HepG2 (cell line): ENCODE data around the gene ARHGEF40. TPM values are rescaled to one million over a fixed set of nuclear protein-coding genes. Genes with fewer than 3 reads are reported as not detected.

ENCODE experiments used
- ARNT ChIP-seq: fragments of 450-650 bp; IDR thresholded peaks from 2 replicates; pipeline ENCODE4 v1.6.1; 2017
- CHCHD3 ChIP-seq: sonication (generic); formaldehyde crosslinking; IDR thresholded peaks from 2 replicates; pipeline ENCODE4 v1.8.0; 2022; ENCODE audit warnings: mild to moderate bottlenecking, missing genetic modification reagents, moderate library complexity
- ERF ChIP-seq: IDR thresholded peaks from 2 replicates; pipeline ENCODE4 v1.6.1; 2018; ENCODE audit warnings: missing biosample characterization, missing genetic modification reagents
- FOXJ3 ChIP-seq: sonication (generic); formaldehyde crosslinking; IDR thresholded peaks from 2 replicates; pipeline ENCODE4 v1.4.0; 2020; ENCODE audit warnings: missing genetic modification reagents, mild to moderate bottlenecking, borderline replicate concordance
- HES4 ChIP-seq: sonication (generic); formaldehyde crosslinking; IDR thresholded peaks from 2 replicates; pipeline ENCODE4 v1.9.0; 2021; ENCODE audit warnings: mild to moderate bottlenecking, missing genetic modification reagents, borderline replicate concordance
- ISX ChIP-seq: sonication (generic); formaldehyde crosslinking; conservative IDR thresholded peaks from 2 replicates; pipeline ENCODE4 v1.5.0; 2020; ENCODE audit warnings: missing genetic modification reagents
- POLR2AphosphoS2 ChIP-seq: IDR thresholded peaks from 2 replicates; pipeline ENCODE4 v1.6.1; 2011; ENCODE audit warnings: low read depth, low read length, improper control_type of control experiment
- RARG ChIP-seq: sonication (generic); formaldehyde crosslinking; IDR thresholded peaks from 2 replicates; pipeline ENCODE4 v1.4.0; 2020; ENCODE audit warnings: low read depth, mild to moderate bottlenecking, missing genetic modification reagents
- RNF219 ChIP-seq: sonication (generic); formaldehyde crosslinking; IDR thresholded peaks from 2 replicates; pipeline ENCODE4 v1.5.0; 2020; ENCODE audit warnings: mild to moderate bottlenecking, missing genetic modification reagents
- RXRA ChIP-seq: sonication (generic); formaldehyde crosslinking; IDR thresholded peaks from 2 replicates; pipeline ENCODE4 v1.5.1; 2020; ENCODE audit warnings: missing genetic modification reagents
- SATB2 ChIP-seq: sonication (generic); formaldehyde crosslinking; IDR thresholded peaks from 2 replicates; pipeline ENCODE4 v1.5.0; 2020; ENCODE audit warnings: missing genetic modification reagents
- SMARCE1 ChIP-seq: fragments of 450-650 bp; IDR thresholded peaks from 2 replicates; pipeline ENCODE4 v1.6.1; 2017; ENCODE audit warnings: borderline replicate concordance
- SRSF9 ChIP-seq: fragments of 200-400 bp; formaldehyde crosslinking; IDR thresholded peaks from 2 replicates; pipeline ENCODE4 v1.6.1; 2018; ENCODE audit warnings: borderline replicate concordance, mild to moderate bottlenecking, low read depth, low read length; ENCODE audit not compliant: insufficient read depth, poor library complexity, severe bottlenecking
- TFDP2 ChIP-seq: sonication (generic); formaldehyde crosslinking; IDR thresholded peaks from 2 replicates; pipeline ENCODE4 v1.4.0; 2020; ENCODE audit warnings: missing genetic modification reagents
- ZFY ChIP-seq: sonication (generic); formaldehyde crosslinking; IDR thresholded peaks from 2 replicates; pipeline ENCODE4 v1.4.0; 2020; ENCODE audit warnings: missing genetic modification reagents
- ZKSCAN8 ChIP-seq: IDR thresholded peaks from 2 replicates; pipeline ENCODE4 v1.6.1; 2016; ENCODE audit warnings: borderline replicate concordance, missing genetic modification reagents, missing compliant biosample characterization
- ZNF275 ChIP-seq: sonication (generic); formaldehyde crosslinking; IDR thresholded peaks from 2 replicates; pipeline ENCODE4 v1.8.0; 2022; ENCODE audit warnings: missing genetic modification reagents, mild to moderate bottlenecking, inconsistent platforms, borderline replicate concordance
- ZNF580 ChIP-seq: IDR thresholded peaks from 2 replicates; pipeline ENCODE4 v1.6.1; 2016; ENCODE audit warnings: low read depth, borderline replicate concordance
- ZNF678 ChIP-seq: sonication (generic); formaldehyde crosslinking; IDR thresholded peaks from 2 replicates; pipeline ENCODE4 v1.4.0; 2020; ENCODE audit warnings: mild to moderate bottlenecking, missing genetic modification reagents
- ZNF790 ChIP-seq: sonication (generic); formaldehyde crosslinking; IDR thresholded peaks from 2 replicates; pipeline ENCODE4 v1.8.0; 2022; ENCODE audit warnings: missing genetic modification reagents, mild to moderate bottlenecking, borderline replicate concordance
- ZZZ3 ChIP-seq: sonication (generic); formaldehyde crosslinking; IDR thresholded peaks from 2 replicates; pipeline ENCODE4 v1.4.0; 2020; ENCODE audit warnings: missing genetic modification reagents, mild to moderate bottlenecking, borderline replicate concordance
- polyA plus RNA-seq, 8 experiments: library from polyadenylated mRNA; depleted of rRNA in 3 of 8; stranded (reverse) in 7 of 8; unstranded in 1 of 8; fragments of >200 nt; fragmentation: Illumina TruSeq in 4 of 8; extraction: Trizol in 4 of 8; gene quantifications; 2 replicates each; pipeline versions ENCODE4 v1.2.1 to v1.2.3, GENCODE V29; 2011 to 2016; ENCODE audit warnings: low read depth in 4 of 8, missing spikeins in 1 of 8, mixed read lengths in 1 of 8; ENCODE audit not compliant: insufficient read depth in 1 of 8
- total RNA-seq, 5 experiments: library from RNA; depleted of rRNA; stranded (reverse); fragments of >200 nt; fragmentation: Illumina TruSeq; extraction: Trizol; gene quantifications; 2 replicates each; pipeline ENCODE4 v1.2.3, GENCODE V29; 2016; ENCODE audit warnings: low read depth in 1 of 5

The ARHGEF40 gene
- total and polyA plus RNA-seq, 2 of the 13 experiments (the other 11 are each of a cell fraction or from before 2014, with no cell fraction given): 28.1 to 78.1 TPM

GRCh38 chr14:21106498-21107282, 36.6 kb downstream of the ARHGEF40 start (continued):
- no peak for TF ChIP-seq ZNF790 (CRISPR knock-in tag)
- no peak for TF ChIP-seq CHCHD3 (CRISPR knock-in tag)
- no peak; the same call in none of the 2 replicates for TF ChIP-seq RXRA (CRISPR knock-in tag)
- TF ChIP-seq ZNF580 (CRISPR knock-in tag): peak; percentile 66; the same call in 1 of the 2 replicates
- no peak for TF ChIP-seq SATB2 (CRISPR knock-in tag)
- TF ChIP-seq SMARCE1: no peak
- peak; percentile 54; the same call in 1 of the 2 replicates for TF ChIP-seq ZFY (CRISPR knock-in tag)
- no peak for TF ChIP-seq RARG (CRISPR knock-in tag)
- TF ChIP-seq ISX: no peak
- TF ChIP-seq RNF219 (CRISPR knock-in tag): no peak
- no peak for TF ChIP-seq ZZZ3 (CRISPR knock-in tag)
- TF ChIP-seq POLR2AphosphoS2: no peak
- no peak for TF ChIP-seq ZNF678 (CRISPR knock-in tag)
- TF ChIP-seq ARNT: no peak
- no peak for TF ChIP-seq FOXJ3
- no peak for TF ChIP-seq HES4
- TF ChIP-seq ZNF275 (CRISPR knock-in tag): no peak
- no peak for TF ChIP-seq TFDP2 (CRISPR knock-in tag)
- TF ChIP-seq SRSF9: no peak
- peak; percentile 65; the same call in 1 of the 2 replicates for TF ChIP-seq ERF (CRISPR knock-in tag)
- TF ChIP-seq ZKSCAN8 (CRISPR knock-in tag): peak; percentile 75; the same call in 1 of the 2 replicates
